KMS-11 (cell line): Measurements from ENCODE around the gene POU2F3.

Experiments used
- H2AFZ ChIP-seq: fragments of 200-600 bp; sonication (generic); 2 replicates; pipeline ENCODE4 v1.6.1; 2016; ENCODE audit warnings: antibody characterized with exemption, mixed run types, low read depth
- H3K27ac ChIP-seq: fragments of 200-600 bp; sonication (generic); 2 replicates; pipeline ENCODE4 v1.6.1; 2016; ENCODE audit warnings: mild to moderate bottlenecking, mixed run types
- H3K27me3 ChIP-seq: fragments of 200-600 bp; sonication (generic); 2 replicates; pipeline ENCODE4 v1.6.1; 2017; ENCODE audit warnings: mild to moderate bottlenecking, low read depth, mixed run types, moderate library complexity; ENCODE audit not compliant: insufficient read depth
- H3K36me3 ChIP-seq: fragments of 200-600 bp; sonication (generic); 2 replicates; pipeline ENCODE4 v1.6.1; 2017; ENCODE audit warnings: mild to moderate bottlenecking, mixed run types; ENCODE audit not compliant: insufficient read depth
- H3K4me1 ChIP-seq: fragments of 200-600 bp; sonication (generic); 2 replicates; pipeline ENCODE4 v1.6.1; 2016; ENCODE audit warnings: mild to moderate bottlenecking, low read depth, mixed run types; ENCODE audit not compliant: poor library complexity, severe bottlenecking
- H3K4me2 ChIP-seq: fragments of 200-600 bp; sonication (generic); 2 replicates; pipeline ENCODE4 v1.7.0; 2016; ENCODE audit warnings: mild to moderate bottlenecking, mixed run types
- H3K4me3 ChIP-seq: fragments of 200-600 bp; sonication (generic); IDR thresholded peaks from 2 replicates; pipeline ENCODE4 v1.6.1; 2017; ENCODE audit warnings: low read depth, low read length, mixed read lengths; ENCODE audit not compliant: insufficient read depth
- H3K79me2 ChIP-seq: fragments of 200-600 bp; sonication (generic); 2 replicates; pipeline ENCODE4 v1.6.1; 2016; ENCODE audit warnings: low read depth, mixed run types; ENCODE audit not compliant: insufficient read depth
- H3K9ac ChIP-seq: fragments of 200-600 bp; sonication (generic); 2 replicates; pipeline ENCODE4 v1.6.1; 2016; ENCODE audit warnings: mild to moderate bottlenecking, mixed run types
- H4K20me1 ChIP-seq: fragments of 200-600 bp; sonication (generic); 2 replicates; pipeline ENCODE4 v1.6.1; 2016; ENCODE audit warnings: mild to moderate bottlenecking, mixed run types; ENCODE audit not compliant: insufficient read depth
- TF ChIP-seq, protein P1 (sequence below): fragments of 200-600 bp; sonication (generic); conservative IDR thresholded peaks from 2 replicates; pipeline ENCODE4 v1.6.1; 2017; ENCODE audit warnings: low read depth, mild to moderate bottlenecking, antibody characterized with exemption, low read length, moderate library complexity, mixed read lengths

Gene POU2F3

DNA sequence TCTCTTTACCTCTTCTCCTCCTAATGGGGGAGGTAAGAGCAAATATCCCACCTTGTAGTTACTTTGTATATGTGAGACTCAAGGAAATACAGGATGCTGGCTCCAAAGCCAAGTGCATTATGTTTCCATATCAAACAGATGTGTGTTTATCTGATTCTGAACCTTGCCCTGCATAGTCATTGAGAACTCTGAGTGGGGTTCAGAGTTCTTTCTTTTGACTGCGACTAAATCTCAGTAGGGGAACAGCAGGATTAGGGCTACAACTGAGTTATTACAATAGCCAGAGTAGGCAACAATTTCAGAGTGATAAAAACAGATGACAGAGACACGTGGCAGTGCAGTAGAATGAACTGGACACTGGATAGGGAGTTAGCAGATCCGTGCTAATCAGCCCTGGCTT is 51.0 kb downstream of the POU2F3 start:
- H3K9ac ChIP-seq: no peak overlapping the region
- no peak overlapping the region for H3K4me2 ChIP-seq
- TF ChIP-seq, protein P1, sequence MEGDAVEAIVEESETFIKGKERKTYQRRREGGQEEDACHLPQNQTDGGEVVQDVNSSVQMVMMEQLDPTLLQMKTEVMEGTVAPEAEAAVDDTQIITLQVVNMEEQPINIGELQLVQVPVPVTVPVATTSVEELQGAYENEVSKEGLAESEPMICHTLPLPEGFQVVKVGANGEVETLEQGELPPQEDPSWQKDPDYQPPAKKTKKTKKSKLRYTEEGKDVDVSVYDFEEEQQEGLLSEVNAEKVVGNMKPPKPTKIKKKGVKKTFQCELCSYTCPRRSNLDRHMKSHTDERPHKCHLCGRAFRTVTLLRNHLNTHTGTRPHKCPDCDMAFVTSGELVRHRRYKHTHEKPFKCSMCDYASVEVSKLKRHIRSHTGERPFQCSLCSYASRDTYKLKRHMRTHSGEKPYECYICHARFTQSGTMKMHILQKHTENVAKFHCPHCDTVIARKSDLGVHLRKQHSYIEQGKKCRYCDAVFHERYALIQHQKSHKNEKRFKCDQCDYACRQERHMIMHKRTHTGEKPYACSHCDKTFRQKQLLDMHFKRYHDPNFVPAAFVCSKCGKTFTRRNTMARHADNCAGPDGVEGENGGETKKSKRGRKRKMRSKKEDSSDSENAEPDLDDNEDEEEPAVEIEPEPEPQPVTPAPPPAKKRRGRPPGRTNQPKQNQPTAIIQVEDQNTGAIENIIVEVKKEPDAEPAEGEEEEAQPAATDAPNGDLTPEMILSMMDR: no peak
- H3K27me3 ChIP-seq: no peaks in the 10 kb centered on the region
- no peaks in the 10 kb centered on the region for H3K36me3 ChIP-seq
- H3K79me2 ChIP-seq: no peaks in the 10 kb centered on the region
- H3K4me1 ChIP-seq: no peaks in the 10 kb centered on the region
- no peaks in the 10 kb centered on the region for H4K20me1 ChIP-seq
- no peak overlapping the region for H3K4me3 ChIP-seq
- no peak overlapping the region for H3K27ac ChIP-seq
- H2AFZ ChIP-seq: no peak overlapping the region

DNA sequence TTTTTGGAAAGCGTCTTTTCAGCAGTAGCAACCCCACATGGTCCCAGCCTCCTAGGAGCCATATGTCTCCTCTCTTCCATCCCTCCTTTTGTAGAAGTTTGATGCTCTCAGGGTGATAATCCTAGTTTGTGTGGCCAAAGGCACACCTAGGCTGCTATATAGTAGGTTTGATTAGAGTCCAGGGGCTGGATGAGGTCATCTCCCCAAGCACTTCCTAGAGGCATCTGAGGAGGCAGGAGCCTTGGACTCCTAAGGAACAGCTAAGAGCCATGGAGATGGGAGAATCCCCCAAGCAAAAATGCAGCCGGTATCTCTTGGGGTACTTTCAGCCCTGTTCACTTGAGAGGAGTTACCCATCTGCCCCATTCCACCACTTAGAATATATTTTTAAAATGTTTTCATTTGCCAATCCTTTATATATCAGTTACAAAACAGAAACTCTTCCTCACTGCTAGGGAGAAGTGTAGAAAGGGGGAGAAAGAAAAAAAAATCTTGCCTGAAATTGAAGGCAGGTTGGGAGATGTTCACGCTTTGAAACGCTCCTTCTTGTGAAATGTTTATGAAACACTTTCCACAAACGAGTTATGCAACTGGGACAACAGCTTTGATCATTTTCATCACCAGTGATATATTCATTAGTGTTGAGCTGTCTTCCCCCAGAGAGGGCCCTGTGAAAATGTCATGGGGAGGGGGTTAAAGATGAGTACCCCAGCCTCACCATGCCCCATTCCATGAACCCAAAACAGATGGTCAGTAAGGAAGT is 53.3 kb downstream of the POU2F3 start:
- no peak overlapping the region for H3K4me3 ChIP-seq
- H3K4me1 ChIP-seq: no peaks in the 10 kb centered on the region
- no peaks in the 10 kb centered on the region for H4K20me1 ChIP-seq
- no peaks in the 10 kb centered on the region for H3K79me2 ChIP-seq
- H3K36me3 ChIP-seq: no peaks in the 10 kb centered on the region
- H3K4me2 ChIP-seq: no peak overlapping the region
- H3K9ac ChIP-seq: no peak overlapping the region
- no peak overlapping the region for H3K27ac ChIP-seq
- no peak overlapping the region for H2AFZ ChIP-seq
- TF ChIP-seq, protein P1: no peak
- no peaks in the 10 kb centered on the region for H3K27me3 ChIP-seq

DNA sequence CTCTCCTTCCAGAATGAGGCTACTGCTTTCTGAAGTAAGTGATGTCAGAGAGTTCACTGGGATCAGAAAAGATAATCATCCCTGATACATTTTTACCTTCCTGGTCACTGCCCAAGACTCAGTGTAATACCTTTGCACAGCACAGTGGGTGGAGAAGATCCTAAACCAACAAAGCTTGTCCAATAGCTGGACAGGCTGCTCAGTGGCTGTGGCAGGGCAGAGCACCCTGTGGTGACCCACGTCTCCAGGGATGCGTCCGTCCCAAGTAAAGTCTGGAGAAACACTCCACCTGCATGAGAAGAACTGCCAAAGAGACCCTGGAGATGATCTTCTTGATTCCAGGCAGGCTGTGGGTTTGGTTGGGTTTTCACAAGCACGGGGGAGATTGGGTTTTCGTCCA is 54.2 kb downstream of the POU2F3 start:
- H2AFZ ChIP-seq: no peak overlapping the region
- no peak overlapping the region for H3K4me3 ChIP-seq
- H4K20me1 ChIP-seq: no peaks in the 10 kb centered on the region
- no peaks in the 10 kb centered on the region for H3K4me1 ChIP-seq
- H3K79me2 ChIP-seq: no peaks in the 10 kb centered on the region
- TF ChIP-seq, protein P1: no peak
- no peaks in the 10 kb centered on the region for H3K27me3 ChIP-seq
- H3K27ac ChIP-seq: no peak overlapping the region
- H3K36me3 ChIP-seq: no peaks in the 10 kb centered on the region
- no peak overlapping the region for H3K9ac ChIP-seq
- H3K4me2 ChIP-seq: no peak overlapping the region

DNA sequence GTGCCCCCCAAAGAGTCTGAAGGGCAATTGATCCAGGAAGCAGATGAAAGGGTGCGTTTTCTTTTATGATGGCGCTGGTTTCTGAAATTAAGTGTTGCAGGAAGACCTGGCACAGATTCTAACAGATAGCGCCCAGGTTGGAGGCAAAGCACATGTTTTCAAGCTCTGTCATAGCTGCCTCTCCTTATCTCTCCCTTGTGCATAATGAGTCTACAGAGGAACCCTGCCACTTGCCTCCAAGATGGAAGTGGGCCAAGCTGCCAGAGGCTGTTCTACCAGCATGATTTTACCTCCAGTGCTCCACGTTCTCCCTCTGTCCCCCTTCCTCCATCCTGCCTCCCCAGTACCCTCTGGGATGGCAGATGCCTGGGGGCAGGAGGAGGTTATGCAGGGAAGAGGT is 55.2 kb downstream of the POU2F3 start:
- Histone ChIP-seq H2AFZ (no peak overlapping the region), H3K4me3 (no peak overlapping the region), H4K20me1 (no peaks in the 10 kb centered on the region), H3K27me3 (no peaks in the 10 kb centered on the region), H3K4me1 (no peaks in the 10 kb centered on the region), H3K4me2 (no peak overlapping the region), H3K9ac (no peak overlapping the region), H3K27ac (no peak overlapping the region), H3K36me3 (no peaks in the 10 kb centered on the region), H3K79me2 (no peaks in the 10 kb centered on the region)
- TF ChIP-seq, protein P1: no peak
